HG03439 (cell line): ENCODE data around the gene CDHR2.
"Not testable (repeated sequence)": the region's sequence is repeated elsewhere in the genome, so short reads cannot be mapped to it uniquely, and the experiment has no call there.

Source experiments
- ATAC-seq: cut with Tn5 transposase; IDR thresholded peaks from one replicate; pipeline ENCODE4 v1.9.1; 2021; ENCODE audit warnings: mild to moderate bottlenecking, moderate library complexity; ENCODE audit not compliant: unreplicated experiment

The CDHR2 gene

DNA sequence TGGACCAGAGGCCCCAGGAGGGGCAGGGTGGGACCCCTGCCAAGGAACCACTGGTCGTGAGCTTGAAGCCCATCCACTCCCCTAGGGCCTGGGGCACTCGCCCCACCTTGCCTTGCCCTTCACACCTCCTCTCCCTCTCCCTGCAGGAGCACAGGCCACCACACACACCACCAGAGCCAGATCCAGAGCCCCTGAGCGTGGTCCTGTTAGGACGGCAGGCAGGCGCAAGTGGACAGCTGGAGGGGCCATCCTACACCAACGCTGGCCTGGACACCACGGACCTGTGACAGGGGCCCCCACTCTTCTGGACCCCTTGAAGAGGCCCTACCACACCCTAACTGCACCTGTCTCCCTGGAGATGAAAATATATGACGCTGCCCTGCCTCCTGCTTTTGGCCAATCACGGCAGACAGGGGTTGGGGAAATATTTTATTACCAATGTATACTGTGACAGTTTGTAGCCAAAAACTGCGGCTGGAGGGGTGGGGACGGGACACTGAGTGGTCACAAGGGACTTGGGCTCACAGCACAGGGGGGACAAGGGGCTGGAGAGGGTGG lies 46.3 kb downstream of the CDHR2 start:
- no peak for ATAC-seq

DNA sequence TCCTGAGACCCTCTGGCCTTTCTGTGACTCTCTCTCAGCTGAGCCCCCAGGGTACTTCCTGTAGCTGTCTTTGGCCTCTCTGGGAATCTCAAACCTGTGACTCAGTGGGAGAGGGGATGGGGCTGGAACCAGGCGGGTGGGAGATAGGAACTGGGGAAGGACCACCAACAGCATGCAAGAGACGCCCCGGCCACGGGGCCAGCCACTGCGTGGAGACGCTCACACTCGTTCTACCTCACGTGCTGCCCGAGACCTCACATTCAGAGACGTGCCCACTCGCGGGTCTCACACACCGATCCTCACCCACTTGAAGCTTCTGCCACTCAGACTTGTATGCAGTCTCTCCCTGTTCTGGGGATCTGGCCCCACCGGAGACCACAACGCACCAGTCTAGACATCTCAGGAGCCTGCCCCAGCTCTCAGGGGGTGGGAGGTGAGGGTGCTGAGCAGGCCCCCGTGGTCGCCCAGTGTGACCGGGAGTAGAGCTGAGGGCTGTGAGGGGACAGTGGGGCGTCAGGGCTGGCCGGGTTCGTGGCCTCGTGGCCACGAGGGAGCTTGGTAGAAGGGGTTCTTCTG lies 47.0 kb downstream of the CDHR2 start:
- no peak for ATAC-seq

DNA sequence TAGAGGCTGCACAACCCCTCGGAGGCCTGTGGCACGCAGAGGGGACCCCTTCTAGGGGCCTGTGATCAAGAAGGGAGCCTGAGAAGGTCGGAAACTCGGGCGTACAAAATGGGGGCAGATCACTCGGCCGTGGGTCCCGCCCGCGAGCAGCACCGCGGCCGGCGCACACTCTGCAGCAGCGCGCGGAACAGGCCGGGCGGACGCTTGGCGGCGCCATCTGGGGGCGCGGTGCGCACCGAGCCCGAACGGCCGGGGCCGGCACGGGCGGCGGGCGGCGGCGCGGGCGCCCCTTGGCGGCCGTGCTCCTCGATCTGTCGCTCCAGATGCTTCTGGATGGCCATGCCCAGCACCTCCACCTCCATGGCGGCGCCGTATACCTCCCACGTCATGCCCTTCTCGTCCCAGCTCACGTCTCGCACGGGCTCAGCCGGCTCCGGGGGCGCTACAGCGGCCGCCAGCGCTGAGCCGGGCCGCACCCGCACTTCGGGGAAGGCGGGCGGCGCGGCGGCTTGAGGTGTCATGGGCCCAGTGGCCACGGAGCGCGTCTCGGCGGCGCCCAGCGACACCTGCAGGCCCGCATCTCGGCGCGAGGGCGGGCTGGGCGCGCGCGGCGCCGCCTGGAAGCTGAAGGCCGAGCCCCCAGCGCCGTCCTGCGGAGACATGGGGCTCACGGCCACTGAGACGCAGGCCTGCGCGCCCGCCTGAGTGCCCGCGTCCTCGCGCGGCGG lies 47.7 kb downstream of the CDHR2 start:
- ATAC-seq = no peak

DNA sequence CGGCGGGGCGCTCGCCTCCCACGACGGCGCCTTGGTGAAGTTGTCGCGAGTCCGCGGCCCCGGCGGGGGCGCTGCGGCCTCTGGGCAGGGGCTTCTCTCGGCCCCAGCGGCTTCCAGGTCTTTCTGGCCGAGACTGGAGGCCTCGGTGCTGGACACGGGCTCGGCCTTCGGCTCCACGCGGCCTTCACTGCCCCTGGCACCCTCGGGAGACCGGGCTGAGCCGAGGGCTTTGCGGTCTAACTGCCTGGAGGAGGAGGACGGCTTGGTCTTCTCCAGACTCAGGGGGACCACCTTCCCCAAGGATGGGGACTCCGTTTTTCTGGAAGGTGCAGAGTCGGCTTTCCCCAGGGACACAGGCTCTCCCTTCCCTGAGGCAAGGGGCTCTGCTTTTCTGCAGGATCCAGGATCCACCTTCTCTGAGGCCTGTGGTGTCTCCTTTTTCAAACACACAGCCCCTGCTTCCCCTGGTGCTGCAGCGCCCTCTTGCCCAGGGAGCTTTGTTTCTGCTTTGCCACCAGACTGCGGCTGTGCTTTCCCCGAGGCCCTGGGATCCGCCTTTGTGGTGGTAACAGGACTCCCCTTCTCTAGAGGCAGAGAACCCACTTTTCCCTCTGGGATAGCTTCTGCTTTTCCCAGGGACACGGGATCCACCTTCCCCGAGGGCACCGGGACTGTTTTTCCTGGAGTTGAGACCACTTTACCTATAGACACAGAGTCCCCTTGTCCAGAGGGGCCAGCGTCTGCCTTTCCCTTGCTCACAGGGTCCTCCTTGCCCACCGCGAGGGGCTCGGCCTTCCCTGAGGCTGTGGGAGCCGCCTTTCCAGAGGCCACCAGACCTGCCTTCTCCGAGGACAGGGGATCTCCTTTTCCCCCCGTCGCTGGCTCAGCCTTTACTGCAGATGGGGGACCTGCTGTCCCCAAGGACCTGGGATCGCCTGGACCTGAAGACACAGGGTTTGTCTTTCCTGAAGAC lies 48.6 kb downstream of the CDHR2 start:
- ATAC-seq = no peak

DNA sequence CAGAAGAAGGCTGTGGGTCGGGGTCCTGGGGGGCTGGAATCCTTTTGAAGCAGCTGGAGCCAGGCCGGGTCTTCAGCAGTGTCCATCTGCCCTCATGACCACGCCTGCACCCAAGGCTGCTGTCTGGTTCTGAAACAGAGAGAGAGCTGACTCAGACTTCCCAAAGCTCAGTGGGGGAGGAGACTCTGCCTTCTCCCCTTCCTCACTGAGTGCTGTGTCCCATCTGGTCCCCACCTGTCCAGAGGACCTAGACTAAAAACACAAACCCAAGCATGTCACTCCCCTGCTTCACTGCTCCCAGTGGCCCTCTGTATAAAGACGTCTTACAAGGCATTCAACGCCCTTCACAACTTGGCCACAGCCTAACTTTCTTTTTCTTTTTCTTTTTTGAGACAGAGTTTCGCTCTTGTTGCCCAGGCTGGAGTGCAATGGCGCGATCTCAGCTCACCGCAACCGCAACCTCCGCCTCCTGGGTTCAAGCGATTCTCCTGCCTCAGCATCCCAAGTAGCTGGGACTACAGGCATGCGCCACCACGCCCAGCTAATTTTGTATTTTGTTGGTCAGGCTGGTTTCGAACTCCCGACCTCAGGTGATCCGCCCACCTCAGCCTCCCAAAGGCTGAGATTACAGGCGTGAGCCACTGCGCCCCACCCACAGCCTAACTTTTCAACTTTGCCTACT lies 50.7 kb downstream of the CDHR2 start:
- ATAC-seq = not testable (repeated sequence)

DNA sequence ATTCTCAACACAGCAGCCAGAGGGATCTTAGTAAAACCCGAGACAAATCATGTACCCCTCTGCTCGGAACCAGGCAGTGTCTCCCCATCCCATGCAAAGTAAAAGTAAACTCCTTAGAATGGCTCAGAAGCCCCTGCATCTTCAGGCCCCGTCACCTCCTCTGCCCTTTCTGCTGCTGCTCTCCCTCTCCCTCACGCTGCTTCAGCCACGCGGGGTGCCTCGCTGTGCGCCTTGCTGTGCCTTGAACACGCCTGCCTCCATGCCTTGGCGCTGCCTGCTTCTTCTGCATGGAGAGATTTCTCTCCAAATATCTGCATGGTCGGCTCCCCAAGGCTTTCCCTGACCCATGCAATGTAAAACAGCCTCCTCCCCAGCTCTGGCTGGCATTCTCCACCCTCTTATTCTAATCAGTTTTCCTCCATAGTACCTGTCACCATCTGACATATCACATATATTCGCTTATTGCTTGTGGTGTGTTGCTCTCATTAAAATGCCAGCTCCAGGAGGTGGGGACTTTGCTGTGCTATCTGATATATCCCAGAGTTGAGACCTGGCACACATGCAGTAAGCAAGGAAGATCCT lies 52.9 kb downstream of the CDHR2 start:
- no peak for ATAC-seq

DNA sequence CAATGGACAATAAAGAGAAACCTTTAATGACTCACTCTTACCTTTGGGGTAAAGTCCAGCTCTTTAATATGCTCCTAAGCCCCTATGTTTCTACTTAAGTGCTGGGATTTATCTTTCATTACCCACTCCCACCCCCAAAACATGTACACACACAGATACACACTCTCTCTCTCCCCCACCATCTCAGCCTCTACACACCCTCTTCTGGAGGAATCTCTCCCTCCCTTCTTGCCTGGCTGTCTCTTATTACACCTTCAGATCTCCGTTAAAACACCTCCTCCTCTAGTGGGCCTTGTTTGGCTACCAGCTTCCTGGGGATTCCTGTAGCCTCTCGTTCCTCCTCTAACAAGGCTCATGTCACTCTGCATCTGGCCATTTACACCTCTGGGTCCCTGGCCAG lies 53.9 kb downstream of the CDHR2 start:
- no peak for ATAC-seq

DNA sequence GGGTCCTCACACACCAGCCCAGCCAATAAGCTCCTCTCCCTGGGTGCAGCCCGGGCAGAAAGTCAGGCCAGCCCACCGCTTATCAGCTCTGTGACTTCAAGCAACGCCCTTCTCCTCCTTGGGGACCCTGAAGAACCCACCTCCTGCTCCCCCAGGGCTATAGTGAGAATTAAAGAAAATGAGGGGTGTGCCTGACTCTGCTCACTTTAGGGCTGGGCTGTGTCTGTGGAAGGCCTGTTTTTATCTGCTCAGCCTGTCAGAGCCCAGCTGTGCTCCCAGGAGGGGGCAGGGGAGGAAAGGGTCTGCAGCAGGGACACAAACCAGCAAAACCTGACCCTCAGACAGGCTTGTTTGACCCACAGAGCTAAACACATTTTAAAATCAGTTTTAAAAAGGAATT lies 56.9 kb downstream of the CDHR2 start:
- no peak for ATAC-seq

DNA sequence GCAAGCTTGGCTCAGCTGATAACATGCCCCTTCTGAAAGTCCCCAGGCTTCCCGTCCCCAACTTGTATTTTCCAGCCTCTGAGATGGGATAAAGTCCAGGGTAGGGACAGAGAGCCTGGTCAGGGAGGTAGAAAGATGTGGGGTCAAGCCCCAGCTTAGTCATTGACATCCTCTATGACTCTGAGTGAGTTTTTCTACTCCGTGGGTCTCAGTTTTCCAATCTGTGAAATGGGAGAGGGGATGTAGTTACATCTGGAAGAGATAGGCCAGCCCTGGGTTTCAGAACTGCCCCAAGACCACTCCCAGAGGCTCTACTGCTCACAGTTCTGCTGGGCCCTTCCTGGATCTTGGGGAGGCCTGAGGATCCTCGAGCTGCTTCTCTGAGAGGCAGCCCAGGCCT lies 57.7 kb downstream of the CDHR2 start:
- no peak for ATAC-seq

DNA sequence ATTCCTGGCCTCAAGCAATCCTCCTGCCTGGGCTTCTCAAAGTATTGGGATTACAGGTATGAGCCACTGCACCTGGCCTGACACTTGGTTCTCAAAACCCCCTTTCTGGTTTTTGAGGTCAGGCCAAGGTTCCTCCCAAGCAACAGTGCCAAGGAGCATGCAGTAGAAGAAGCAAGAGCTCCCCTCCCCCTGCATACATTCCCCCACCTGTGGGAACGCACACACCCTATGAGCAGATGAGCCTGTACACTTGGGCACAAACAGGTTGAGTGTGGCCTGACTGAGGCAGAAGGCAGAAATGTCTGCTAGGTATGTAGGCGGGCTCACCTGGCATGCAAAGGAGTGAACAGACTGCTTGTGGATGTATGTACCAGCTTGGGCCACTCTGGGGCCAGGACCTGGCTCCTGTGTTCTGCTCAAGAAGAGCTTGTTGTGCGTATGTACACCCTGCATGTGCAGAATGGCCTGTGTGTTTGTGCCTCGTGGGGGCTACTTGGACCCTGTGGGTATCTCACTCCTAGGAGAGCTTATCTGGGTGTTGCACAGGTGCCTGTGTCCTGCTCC lies 59.1 kb downstream of the CDHR2 start:
- ATAC-seq = no peak

DNA sequence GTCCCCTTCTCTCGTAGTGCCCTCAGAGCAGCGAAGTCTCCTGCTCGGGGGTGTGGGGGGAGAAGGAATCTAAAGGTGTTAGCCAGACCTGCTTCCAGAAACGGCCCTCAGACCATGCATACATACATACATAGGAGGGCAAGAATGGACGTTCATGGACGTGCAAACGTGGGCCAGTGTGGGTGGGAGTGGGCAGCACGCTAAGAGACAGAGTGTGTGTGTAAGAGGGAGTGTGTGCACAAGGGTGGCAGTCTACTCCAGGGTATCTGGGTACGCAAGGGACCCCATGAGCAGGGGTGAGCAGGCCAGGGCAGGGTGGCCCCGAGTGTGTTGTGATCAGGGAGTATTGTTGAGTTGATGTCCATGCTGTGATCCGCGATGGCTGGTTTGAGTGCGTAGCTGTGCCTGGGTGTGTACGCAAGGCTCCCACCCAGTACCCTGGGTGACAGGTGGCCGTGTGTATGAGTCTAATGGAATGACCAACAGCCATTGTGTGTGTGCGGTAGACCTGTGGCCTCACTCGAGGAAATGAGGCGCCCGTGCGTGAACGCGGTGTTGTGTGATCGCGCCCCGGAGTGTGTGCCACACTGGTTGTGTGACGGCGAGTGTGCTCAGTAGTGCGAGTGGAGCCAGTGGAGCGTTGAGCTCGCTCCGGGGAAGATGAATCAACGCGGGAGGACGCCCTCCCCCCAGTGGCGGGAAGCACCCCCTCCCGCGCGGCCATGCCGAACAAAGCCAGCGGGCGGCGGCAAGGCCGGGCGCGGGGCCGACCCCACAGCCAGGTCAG lies 60.0 kb downstream of the CDHR2 start:
- ATAC-seq = peak; percentile 3

DNA sequence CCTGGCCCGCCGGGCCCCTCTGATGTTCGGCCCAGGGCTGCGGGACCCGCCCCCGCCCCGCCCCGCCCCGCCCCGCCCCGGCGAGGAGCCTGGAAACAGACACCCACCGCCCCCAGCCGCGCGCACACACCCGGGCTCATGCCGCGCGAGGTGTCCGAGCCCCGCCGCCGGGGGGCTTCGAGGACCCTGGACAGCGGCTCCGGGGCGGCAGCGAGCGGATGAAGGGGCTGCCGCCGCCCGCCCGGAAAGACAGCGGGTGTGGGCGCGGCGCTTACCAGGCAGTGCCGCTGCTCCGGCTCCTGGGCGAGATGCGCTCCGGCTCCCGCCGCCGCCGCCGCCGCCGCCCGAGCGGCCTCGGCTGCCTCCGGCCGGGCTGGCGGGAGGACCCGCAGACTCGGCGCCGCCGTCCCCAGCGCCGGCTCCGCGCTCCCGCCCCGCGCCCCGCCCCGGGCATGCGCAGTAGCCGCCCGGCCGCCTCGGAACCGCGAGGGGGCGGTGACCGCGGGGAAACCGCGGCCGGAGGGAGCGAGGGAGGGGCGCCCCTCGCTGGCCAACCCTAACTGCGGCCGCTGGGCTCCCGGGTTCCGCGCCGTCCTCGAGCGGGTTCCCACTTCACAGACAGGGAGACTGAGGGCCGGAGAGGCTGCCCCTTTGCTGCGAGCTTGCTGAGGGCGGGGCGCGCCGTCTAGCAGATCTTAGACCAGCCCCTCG lies 60.7 kb downstream of the CDHR2 start, which contains the start of gene GPRIN1:
Gene GPRIN1, minus strand, starts transcription at position 433 of the 711 bp plus-strand sequence. CDS start 10,322 bp downstream, outside the sequence.
- ATAC-seq = peak; percentile 75

DNA sequence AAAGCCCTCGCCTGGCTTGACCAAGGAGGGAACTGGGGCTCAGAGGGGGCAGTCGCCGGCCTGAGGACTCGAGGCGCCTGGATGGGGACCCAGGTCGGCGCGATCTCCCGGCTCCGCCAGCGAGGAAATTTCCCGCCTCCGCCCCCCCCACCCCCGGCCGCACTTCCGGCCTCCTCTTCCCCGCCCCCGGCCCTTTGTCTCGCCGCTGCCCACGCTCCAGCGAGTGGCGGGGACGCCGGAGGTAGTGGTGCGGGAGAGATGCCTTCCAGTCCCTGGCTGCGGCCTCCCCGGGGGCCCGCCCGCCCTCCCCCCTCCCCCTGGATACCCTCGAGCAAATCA lies 61.3 kb downstream of the CDHR2 start:
- ATAC-seq = no peak

DNA sequence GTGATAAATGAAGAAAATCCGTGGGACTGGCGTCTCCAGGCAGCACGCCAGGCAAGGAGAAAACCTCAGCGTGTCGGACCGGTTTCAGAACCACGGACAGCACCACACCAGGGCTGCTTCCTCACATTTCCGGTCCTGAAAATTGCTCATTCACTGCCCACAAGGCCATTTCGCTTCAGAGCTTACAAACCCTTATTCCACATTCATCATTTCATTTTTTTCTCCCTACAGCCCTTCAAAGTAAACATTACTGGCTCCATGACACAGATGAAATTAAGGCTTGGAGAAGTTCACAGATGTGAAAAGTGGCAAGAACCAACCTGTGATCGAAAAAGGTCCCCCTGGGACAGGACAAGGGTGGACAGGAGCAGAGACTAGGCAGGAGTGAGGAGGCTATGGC lies 62.3 kb downstream of the CDHR2 start:
- no peak for ATAC-seq

DNA sequence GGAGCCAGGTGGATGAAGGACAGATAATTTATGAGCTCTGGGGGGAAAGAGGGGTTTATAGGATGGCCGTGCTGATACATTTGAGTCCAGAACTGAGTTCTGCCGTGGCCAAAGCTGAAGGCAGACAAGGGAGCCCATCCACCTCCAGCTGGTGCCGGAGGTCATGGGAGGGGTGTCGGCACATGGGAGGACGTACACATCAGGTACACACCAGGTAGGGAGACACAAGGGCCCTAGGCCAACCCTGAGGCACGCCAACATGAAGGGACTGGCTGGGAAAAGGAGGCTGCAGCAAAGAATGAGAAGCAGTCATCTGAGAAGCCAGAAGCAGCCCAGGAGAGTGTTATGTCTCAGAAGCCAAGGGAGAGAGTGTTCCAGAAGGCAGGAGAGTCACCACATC lies 62.9 kb downstream of the CDHR2 start:
- ATAC-seq = no peak

DNA sequence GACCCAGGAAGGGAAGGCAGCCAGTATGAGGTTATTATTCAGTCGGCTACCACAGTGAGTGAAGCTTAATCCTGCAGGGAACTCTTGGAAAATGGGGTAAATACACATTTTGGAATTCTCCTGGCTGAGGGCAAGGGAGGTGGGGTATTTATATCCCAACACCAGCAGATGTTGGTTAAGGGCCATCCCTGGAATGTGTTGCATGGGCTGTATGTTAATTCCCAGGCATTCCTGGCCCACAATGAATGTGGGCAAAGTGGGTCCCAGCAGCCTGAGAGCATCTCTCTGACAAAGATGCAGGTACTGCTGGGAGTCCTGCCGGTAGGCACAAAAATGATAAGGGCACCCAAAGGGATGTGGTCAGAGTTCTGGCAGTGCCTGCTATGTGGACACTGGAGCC lies 63.7 kb downstream of the CDHR2 start:
- no peak for ATAC-seq

DNA sequence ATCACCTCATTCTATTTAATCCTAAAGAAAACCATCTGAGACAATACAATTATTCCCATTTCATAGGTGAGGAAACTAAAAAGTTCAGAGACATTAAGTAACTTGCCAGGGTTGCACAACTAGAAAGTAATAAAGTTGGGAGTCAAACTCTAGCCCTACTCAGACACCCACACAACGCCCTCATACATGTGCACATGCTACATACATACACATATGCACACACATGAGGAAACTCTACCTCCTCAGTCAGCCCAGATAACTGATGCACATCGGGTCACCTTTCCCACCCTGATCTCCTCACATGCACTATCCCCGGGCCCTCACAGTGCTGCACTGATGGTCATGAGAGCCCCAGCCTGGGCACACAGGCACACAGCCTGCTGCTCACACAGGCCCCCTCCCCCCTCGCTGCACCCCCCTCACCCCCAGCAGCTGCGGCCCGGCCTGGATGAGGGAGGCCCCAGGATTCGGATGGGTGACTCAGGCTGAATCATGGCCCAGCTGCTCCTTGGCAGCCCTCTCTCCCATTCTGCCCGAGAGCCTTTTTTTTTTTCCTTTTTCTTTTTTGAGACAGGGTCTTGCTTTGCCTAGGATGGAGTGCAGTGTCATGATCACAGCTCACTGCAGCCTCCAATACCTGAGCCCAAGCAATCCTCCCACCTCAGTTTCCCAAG lies 65.8 kb downstream of the CDHR2 start:
- no peak for ATAC-seq

DNA sequence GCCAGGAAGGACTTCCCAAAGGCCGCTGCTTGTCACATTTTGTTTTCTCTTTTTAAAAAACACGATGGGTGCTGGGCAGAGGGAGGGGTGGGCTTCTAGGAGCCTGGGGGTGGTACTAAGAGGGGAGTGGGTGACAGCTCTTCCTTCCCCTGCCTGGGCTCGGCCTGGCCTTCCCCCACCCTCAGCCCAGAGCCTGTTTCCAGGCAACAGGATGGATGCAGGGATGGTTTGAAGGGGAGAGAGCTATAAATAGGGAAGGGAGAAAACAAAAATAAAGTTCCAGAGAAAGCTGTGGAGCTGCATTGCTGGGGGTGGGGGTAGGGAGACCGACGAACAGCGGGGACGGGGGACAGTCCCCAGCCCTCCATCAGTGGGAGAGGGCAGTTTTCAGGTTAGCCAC lies 67.4 kb downstream of the CDHR2 start:
- no peak for ATAC-seq
